Tibial nerve (tissue), 4 donors: ENCODE measurements around the gene CDC42EP3. TPM values are rescaled to one million over a fixed set of nuclear protein-coding genes. Genes with fewer than 3 reads are reported as not detected.

ENCODE experiments used
- DNase-seq, 2 donors: peaks; one replicate each; pipeline ENCODE4 v3.0.0-alpha.2; 2019; ENCODE audit warnings: low spot score in 2 of 2
- H3K27ac ChIP-seq, 4 donors: fragments of 200-600 bp; sonication (generic) in 3 of 4; one replicate each; pipeline ENCODE4 v1.5.1; 2017 to 2019; ENCODE audit warnings: mild to moderate bottlenecking in 1 of 4
- H3K27me3 ChIP-seq, 2 donors: fragments of 200-600 bp; sonication (generic) in 1 of 2; one replicate each; pipeline versions ENCODE4 v1.5.1 to v1.6.0; 2017 to 2019
- H3K36me3 ChIP-seq, 3 donors: fragments of 200-600 bp; sonication (generic); one replicate each; pipeline ENCODE4 v1.5.1; 2018 to 2019
- H3K4me1 ChIP-seq, 4 donors: fragments of 200-600 bp; sonication (generic) in 3 of 4; one replicate each; pipeline ENCODE4 v1.5.1; 2017 to 2019
- H3K4me3 ChIP-seq, 4 donors: fragments of 200-600 bp; sonication (generic) in 3 of 4; one replicate each; pipeline ENCODE4 v1.5.1; 2017 to 2019; ENCODE audit warnings: mild to moderate bottlenecking in 1 of 4, moderate library complexity in 1 of 4
- H3K9me3 ChIP-seq, 4 donors: fragments of 200-600 bp; sonication (generic) in 3 of 4; one replicate each; pipeline ENCODE4 v1.5.1; 2017 to 2019
- CTCF ChIP-seq, 5 experiments: fragments of 200-600 bp in 3 of 5; fragments of 450-650 bp in 2 of 5; sonication (generic) in 3 of 5; IDR thresholded peaks; one replicate each; pipeline ENCODE4 v1.5.1; 2016 to 2019; ENCODE audit warnings: antibody characterized with exemption in 5 of 5, mild to moderate bottlenecking in 3 of 5, moderate library complexity in 2 of 5
- EP300 ChIP-seq, 2 donors: sonication (generic); formaldehyde crosslinking; IDR thresholded peaks; one replicate each; pipeline ENCODE4 v1.6.1; 2017; ENCODE audit warnings: antibody characterized with exemption in 2 of 2, mild to moderate bottlenecking in 1 of 2
- POLR2A ChIP-seq, 2 donors: fragments of 450-650 bp; IDR thresholded peaks; one replicate each; pipeline ENCODE4 v1.6.1; 2017; ENCODE audit warnings: antibody characterized with exemption in 2 of 2, mild to moderate bottlenecking in 2 of 2, moderate library complexity in 2 of 2
- WGBS, 2 donors: methylation state at CpG; one replicate each; pipeline ENCODE4 v1.1.5; 2018; 5-methylcytosine and 5-hydroxymethylcytosine counted together
- total RNA-seq, 4 donors: library from RNA; depleted of rRNA; stranded (reverse); fragments of >200 nt; gene quantifications; one replicate each; pipeline ENCODE4 v1.1.0, GENCODE V29; 2016

The CDC42EP3 gene
- total RNA-seq, 4 donors from 2014 or later, result 31.8 to 58.6 (median 40.2) TPM

GRCh38 chr2:37619959-37620300, 51.5 kb downstream of the CDC42EP3 start:
- Histone ChIP-seq H3K27me3 (no peaks in the 10 kb centered on the region), H3K9me3 (no peaks in the 10 kb centered on the region), H3K27ac (peak overlapping the region in 2 of 4 donors; percentile 64 to 79), H3K36me3 (no peaks in the 10 kb centered on the region), H3K4me1 (peaks cover 0 to 45% (median 20%) of the 10 kb centered on the region in 4 donors), H3K4me3 (no peak overlapping the region)
- TF ChIP-seq EP300 (IDR thresholded peaks at IDR 0.05), result no peak
- TF ChIP-seq POLR2A (IDR thresholded peaks at IDR 0.05), result no peak
- DNase-seq, result no peak

GRCh38 chr2:37619230-37619958, 52.0 kb downstream of the CDC42EP3 start:
- DNase-seq, result no peak
- Histone ChIP-seq H3K27ac (peak overlapping the region in 2 of 4 donors; percentile 64 to 79), H3K36me3 (no peaks in the 10 kb centered on the region)

GRCh38 chr2:37618326-37618725, 53.1 kb downstream of the CDC42EP3 start:
- DNase-seq, result no peak
- H3K27ac ChIP-seq, result peak overlapping the region in 2 of 4 donors; percentile 44 to 79
- H3K9me3 ChIP-seq, result no peaks in the 10 kb centered on the region
- H3K36me3 ChIP-seq, result no peaks in the 10 kb centered on the region
- H3K4me1 ChIP-seq, result peaks cover 0 to 56% (median 23%) of the 10 kb centered on the region in 4 donors
- TF ChIP-seq CTCF (IDR thresholded peaks at IDR 0.05) (no peak), POLR2A (IDR thresholded peaks at IDR 0.05) (no peak), EP300 (IDR thresholded peaks at IDR 0.05) (no peak)
- no peak overlapping the region for H3K4me3 ChIP-seq
- 90 to 93% methylated on average over 3 of the region's 3 CpGs for WGBS, 2 donors
- no peaks in the 10 kb centered on the region for H3K27me3 ChIP-seq

More at GRCh38 chr2:37619230-37619958, 52.0 kb downstream of the CDC42EP3 start:
- peaks cover 0 to 48% (median 20%) of the 10 kb centered on the region in 4 donors for H3K4me1 ChIP-seq
- TF ChIP-seq EP300 (IDR thresholded peaks at IDR 0.05) (no peak), CTCF (IDR thresholded peaks at IDR 0.05) (no peak), POLR2A (IDR thresholded peaks at IDR 0.05) (no peak)
- no peaks in the 10 kb centered on the region for H3K27me3 ChIP-seq
- no peaks in the 10 kb centered on the region for H3K9me3 ChIP-seq
- 41% methylated on average over 7 of the region's 7 CpGs for WGBS, 2 donors
- H3K4me3 ChIP-seq, result no peak overlapping the region

- DNase-seq, result no peak
- Histone ChIP-seq H3K4me3 (no peak overlapping the region), H3K9me3 (no peaks in the 10 kb centered on the region), H3K4me1 (peaks cover 0 to 64% (median 23%) of the 10 kb centered on the region in 4 donors), H3K36me3 (no peaks in the 10 kb centered on the region), H3K27me3 (no peaks in the 10 kb centered on the region), H3K27ac (peak overlapping the region in 3 of 4 donors; percentile 24 to 84 (median 73))
- TF ChIP-seq POLR2A (IDR thresholded peaks at IDR 0.05) (no peak), EP300 (IDR thresholded peaks at IDR 0.05) (no peak), CTCF (IDR thresholded peaks at IDR 0.05) (no peak)
- WGBS, 2 donors, result 89 to 91% methylated on average over 14 of the region's 14 CpGs
Observed at GRCh38 chr2:37617119-37617892, 54.1 kb downstream of the CDC42EP3 start.

GRCh38 chr2:37616677-37617005, 54.8 kb downstream of the CDC42EP3 start:
- no peak for DNase-seq
- no peak overlapping the region for H3K4me3 ChIP-seq
- peaks cover 0 to 70% (median 26%) of the 10 kb centered on the region in 4 donors for H3K4me1 ChIP-seq
- H3K36me3 ChIP-seq, result no peaks in the 10 kb centered on the region
- no peaks in the 10 kb centered on the region for H3K27me3 ChIP-seq
- peak overlapping the region in 3 of 4 donors; percentile 24 to 84 (median 73) for H3K27ac ChIP-seq
- TF ChIP-seq POLR2A (IDR thresholded peaks at IDR 0.05) (no peak), EP300 (IDR thresholded peaks at IDR 0.05) (peak in 1 of 2 donors; percentile 68)
- 45 to 54% methylated on average over 2 of the region's 2 CpGs for WGBS, 2 donors
- H3K9me3 ChIP-seq, result no peaks in the 10 kb centered on the region
